IPS-11a (cell line): Measurements from ENCODE around the gene ZBTB7A.

Experiments
- H3K4me3 ChIP-seq: one replicate; pipeline ENCODE4 v1.5.1; 2013; ENCODE audit warnings: low read depth, low read length, control low read depth

The ZBTB7A gene

DNA sequence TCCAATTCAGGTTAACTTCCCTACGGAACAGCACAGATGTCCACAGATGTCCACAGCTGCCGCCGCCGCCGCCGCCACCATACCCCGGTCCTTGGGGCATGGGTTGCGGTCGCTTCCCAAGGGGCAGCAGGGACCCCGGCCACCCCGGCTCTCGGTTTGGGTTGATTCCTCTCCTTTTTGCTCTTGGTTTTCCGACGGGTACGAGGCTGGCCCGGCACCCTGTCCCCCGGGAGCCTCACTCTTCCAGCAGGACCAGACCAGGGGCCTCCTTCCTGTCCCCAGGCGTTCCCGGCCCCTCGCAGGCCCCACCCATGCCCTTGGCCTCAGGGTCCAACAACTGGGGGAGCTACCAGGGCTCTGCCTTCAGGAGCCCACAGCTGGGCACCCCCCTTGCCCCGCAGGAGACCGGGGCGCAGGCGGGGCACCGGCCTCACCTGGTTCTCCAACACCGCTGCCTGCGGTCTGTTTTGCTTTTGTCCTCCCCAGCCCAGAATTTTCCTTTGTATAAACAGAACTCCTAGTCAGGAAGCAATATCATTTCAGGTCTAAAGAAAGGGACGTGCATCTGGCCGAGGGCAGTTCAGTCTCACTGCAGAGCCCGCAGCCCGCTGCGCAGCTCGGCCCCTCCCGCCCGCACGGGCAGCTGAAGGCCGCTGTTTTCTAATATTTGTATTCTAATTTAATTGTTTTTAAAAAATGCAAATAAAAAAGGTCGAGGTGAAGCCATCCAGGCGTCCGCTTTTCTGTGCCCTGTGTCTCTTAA is 27.9 kb downstream of the ZBTB7A start:
- no peak overlapping the region for H3K4me3 ChIP-seq

GRCh38 chr19:4038057-4038456 is 28.6 kb downstream of the ZBTB7A start:
- no peak overlapping the region for H3K4me3 ChIP-seq

- no peak overlapping the region for H3K4me3 ChIP-seq
Observed at GRCh38 chr19:4037301-4037949, 29.3 kb downstream of the ZBTB7A start.

DNA sequence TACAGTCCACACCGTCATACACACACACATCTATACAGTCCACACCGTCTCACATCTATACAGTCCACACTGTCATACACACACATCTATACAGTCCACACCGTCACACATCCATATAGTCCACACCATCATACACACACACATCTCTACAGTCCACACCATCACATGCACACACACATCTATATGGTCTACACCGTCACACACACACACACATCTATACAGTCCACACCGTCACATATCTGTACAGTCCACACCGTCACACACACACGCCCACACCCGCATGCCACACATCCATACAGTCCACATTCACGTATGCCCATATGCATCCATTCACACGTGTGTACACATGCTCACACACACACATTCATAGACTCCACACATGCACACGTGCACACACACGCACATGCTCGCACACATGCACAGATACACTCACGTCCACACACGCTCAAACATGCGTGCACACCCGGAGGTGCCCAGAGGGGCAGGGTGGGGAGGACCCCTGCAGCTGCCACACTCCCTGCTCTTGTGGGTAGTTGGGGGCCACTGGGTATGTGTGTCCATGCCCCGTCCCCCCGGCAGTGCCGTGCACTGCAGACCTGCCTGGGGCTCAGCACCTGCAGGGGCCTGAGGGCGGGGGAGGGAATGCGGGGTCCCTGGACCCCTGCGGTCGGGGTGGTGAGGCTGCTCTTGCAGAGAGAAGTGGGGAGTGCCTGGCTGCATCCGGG is 30.0 kb downstream of the ZBTB7A start:
- no peak overlapping the region for H3K4me3 ChIP-seq

DNA sequence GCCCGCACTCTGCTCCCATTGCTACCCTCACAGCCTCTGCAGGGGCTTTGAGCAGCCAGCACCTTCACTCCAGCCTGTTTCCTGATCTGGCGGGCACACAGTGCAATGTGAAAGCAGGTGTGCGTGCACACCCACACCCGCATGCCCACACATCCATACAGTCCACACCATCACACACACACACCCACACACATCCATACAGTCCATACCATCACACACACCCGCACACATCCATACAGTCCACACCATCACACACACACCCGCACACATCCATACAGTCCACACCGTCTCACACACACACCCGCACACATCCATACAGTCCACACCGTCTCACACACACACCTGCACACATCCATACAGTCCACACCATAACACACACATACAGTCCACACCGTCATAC is 31.1 kb downstream of the ZBTB7A start:
- H3K4me3 ChIP-seq, result no peak overlapping the region

GRCh38 chr19:4035018-4035566 is 31.6 kb downstream of the ZBTB7A start:
- no peak overlapping the region for H3K4me3 ChIP-seq

DNA sequence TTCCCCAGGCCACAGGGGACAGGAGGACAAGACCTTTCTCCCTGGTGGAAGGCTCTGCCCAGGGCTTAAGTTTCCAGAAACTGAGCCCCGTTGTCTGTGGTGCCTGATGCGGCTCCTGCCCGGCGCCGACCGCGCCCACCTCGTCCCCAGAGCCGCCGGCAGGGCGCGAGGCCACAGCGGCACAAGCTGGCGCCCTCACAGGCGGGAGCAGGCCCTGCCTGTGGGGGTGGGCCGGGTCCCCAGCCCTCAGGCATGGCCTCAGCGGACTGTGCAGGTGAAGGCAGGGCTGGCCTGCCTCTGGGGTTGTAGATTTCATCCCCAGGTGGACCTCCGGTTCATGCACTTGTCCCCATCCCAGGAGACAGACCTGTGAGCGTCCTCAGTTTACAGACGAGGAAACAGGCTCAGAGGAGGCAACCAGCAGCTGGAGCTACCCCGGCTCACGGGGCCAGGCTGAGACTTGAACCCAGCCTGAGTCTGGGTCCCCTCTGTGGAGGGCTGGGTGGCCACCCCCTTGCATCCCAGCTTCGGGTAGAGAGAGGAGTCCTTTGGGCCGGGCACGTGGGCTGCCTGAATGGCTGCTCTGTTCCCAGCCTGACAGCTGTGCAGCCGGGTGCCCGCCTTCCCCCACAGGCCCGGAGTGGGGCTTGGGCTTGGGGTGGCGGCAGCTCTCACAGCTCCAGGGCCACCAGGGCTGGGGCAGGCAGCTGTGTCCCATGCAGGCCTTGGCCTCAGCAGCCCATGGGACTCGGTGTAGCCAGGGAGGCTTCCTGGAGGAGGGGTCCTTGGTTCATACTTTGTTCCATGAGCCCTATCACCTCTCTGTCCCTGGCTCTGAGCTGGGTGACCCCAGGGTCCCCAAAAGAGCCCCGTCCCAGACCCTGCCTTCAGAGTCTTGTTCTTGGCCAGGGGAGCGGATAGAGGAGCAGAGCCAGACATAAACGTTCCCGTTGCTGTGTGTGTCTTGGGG is 32.4 kb downstream of the ZBTB7A start:
- no peak overlapping the region for H3K4me3 ChIP-seq

- H3K4me3 ChIP-seq, result no peak overlapping the region
Observed at GRCh38 chr19:4033028-4033956, 33.4 kb downstream of the ZBTB7A start.

DNA sequence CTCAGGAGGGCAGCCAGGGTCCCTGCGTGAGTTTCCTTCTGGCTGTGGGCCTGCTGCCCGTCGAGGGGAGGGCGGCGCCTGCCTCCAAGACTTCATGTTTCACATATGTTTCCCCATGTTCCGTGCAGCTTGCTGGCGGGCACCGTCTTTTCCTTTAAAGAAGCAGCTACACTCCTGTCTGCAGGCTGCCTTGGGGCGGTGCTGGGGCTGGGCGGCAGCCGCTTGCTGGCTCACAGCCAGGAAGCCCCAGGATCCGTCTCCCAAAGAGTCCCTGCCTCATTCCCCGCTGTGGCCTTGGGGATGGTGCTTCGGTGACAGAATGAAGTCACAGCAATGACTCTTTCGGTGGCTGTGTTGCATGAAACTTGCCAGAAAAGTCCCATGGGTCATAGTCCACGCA is 34.3 kb downstream of the ZBTB7A start:
- H3K4me3 ChIP-seq, result no peak overlapping the region

DNA sequence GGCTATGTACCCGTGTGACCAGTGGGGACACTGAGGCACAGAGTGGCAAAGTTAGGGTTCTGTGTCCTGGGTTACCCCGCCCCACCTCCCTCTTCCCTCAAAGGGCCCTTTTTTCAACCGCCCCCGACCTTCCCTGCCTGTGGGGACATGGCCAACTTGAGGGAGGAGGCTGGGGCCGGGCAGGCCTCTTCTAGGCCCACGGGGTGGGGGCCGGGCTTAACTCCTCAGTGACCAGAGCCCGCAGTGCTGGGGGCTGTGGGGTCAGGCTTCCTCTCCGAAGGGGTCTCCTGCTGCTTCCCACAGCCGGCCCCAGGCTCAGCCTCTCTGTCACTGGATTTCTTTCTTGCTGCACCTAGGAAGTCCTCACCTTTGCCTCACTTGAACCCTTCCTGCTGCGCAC is 35.3 kb downstream of the ZBTB7A start:
- H3K4me3 ChIP-seq, result no peak overlapping the region

DNA sequence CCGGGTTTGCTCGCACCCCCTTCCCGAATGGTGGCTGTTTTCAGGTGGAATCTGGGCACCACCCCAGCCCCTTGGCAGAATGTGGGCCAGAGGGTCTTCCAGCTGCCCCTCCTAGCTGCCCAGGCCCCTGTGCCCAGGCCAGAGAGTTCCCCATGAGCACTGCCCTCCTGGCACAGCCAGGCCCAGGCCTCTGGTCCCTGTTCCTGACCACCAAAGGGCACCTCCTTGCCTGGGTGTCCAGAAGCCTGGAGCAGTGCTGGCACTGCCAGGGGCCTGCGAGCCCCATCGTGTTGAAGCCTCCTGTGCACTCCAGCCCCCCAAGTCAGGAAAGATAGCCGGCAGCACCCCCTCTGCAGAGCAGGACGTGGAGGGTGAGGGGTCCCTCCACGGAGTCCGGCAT is 35.7 kb downstream of the ZBTB7A start:
- no peak overlapping the region for H3K4me3 ChIP-seq

DNA sequence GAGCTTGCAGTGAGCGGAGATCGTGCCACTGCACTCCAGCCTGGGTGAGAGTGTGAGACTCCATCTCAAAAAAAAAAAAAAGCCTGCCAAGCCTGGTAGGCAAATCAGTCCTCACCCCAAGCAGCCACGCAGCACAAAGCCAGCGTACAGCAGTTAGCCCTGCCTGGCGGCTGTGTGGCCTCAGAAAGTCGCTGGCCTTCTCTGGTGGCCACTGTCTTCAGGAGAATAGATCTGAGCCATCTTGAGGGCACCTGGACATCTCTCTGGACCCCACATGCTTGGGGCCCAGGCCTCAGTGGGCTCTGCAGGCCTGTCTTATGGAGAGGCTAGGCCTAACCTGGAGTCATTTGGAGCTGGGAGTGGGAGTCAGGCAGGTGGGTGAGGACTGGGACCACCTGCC is 36.1 kb downstream of the ZBTB7A start:
- no peak overlapping the region for H3K4me3 ChIP-seq

DNA sequence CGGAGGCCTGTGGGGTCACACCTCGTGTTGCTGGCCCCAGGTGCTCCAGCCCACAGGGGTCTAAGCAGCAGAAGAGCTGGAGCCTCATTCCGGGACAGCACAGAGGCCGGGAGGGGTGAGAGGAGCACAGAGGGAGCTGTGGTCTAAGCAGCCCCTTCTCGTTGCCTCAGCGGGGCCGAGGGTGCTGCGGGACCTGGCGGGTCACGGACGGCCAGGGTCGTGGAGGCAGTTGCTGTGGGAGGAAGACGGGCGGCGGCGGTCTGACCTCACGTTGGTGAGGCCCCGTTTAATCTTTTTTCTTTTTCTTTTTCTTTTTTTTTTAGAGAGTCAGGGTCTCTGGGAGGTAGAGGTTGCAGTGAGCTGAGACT is 37.5 kb downstream of the ZBTB7A start:
- H3K4me3 ChIP-seq, result no peak overlapping the region

GRCh38 chr19:4028334-4029246 is 38.1 kb downstream of the ZBTB7A start:
- no peak overlapping the region for H3K4me3 ChIP-seq

GRCh38 chr19:4027146-4027545 is 39.6 kb downstream of the ZBTB7A start:
- no peak overlapping the region for H3K4me3 ChIP-seq

DNA sequence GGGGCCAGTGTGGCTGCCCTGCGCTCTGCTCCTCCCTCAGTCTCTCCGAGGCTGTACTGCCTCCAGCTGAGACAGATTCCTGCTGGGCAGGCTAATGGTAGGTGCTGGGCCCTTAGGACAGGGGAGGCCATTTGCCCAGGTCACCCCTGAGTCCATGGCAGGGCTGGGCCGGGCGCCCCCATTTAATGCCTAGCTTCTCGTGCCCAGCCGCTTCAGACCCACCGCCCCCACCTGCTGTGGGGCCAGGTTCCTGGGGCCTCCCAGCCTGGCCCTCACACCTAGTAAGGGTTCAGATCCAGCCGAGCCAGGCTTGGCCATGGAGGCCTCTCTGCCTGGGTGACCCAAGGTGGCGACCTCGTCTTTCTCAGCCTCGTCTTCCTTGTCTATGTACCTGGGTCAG is 41.4 kb downstream of the ZBTB7A start:
- no peak overlapping the region for H3K4me3 ChIP-seq

DNA sequence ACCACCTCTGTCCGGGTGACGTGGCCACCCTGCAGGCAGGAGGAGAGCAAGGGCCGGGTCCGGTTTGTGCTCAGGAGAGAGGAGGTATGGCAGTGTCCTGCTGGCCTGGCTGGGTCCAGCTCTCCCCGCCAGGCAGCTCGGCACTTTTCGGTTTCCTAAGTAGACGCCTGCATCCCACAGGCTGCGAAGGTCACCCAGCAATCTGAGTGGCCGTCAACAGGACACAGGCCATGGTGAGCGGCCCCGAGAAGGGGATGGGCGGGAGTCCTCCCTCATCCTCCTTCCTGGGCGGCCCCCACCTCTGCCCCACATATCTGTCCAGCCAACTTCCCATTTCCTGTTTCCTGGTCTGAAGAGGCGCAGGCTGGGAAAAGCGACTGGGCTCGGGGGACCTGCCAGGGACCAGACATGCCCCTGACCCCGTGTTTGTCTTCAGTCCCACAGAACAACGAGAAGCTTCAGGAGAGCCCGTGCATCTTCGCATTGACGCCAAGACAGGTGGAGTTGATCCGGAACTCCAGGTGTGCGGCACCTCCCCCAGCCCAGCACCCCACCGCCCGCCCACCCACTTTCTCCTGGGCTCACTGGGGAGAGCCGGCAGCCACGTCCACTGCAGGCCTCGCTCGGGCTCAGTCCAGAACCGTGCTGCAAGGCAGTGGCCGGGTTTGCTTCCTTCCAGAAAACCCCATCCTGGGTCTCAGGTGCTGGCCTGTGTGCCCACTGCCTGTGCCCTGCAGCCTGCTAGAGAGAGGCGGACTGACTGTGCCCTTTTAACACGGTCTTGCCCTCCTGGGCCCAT is 42.9 kb downstream of the ZBTB7A start:
- no peak overlapping the region for H3K4me3 ChIP-seq

DNA sequence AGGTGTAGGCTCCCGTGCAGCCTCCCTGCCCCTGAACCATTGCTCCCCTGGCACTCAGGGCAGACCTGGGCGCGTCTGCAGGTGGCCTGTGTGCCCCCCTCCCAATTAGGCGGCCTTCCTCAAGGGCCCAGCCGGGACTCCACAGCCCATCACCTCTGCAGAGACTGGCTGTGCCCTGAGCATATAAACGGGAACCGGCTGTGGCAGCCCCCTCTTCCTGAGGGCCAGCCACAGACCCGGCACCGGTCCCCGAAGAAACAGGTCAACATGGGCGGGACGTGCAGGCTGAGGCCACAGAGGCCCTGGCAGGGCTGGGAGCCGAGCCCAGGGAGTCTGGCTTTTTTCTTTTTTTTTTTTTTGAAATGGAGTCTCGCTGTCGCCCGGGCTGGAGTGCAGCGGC is 47.1 kb downstream of the ZBTB7A start:
- H3K4me3 ChIP-seq, result no peak overlapping the region
